PFSK-1 (cell line): ENCODE measurements around the gene KRT37.

Source experiments
- FOXP2 ChIP-seq: optimal IDR thresholded peaks from 2 replicates; pipeline ENCODE3; 2011; ENCODE audit warnings: borderline replicate concordance, control low read depth, inconsistent platforms; ENCODE audit not compliant: insufficient read depth; ENCODE audit errors: extremely low read length, extremely low read depth
- POLR2AphosphoS5 ChIP-seq: IDR thresholded peaks from 2 replicates; pipeline ENCODE4 v1.6.1; 2012; ENCODE audit warnings: low read depth, mild to moderate bottlenecking, control low read depth, low read length, moderate library complexity
- REST ChIP-seq, 2 experiments: IDR thresholded peaks; 2 replicates each; pipeline versions ENCODE4 v1.6.1 to v1.8.0; 2011 to 2012; ENCODE audit warnings: low read depth in 2 of 2, low read length in 2 of 2, control low read depth in 1 of 2, inconsistent platforms in 1 of 2, mild to moderate bottlenecking in 1 of 2, moderate library complexity in 1 of 2; ENCODE audit not compliant: insufficient read depth in 1 of 2
- SIN3A ChIP-seq: IDR thresholded peaks from 2 replicates; pipeline ENCODE4 v1.6.1; 2012; ENCODE audit warnings: mild to moderate bottlenecking, low read length, moderate library complexity, borderline replicate concordance; ENCODE audit not compliant: insufficient read depth
- TAF1 ChIP-seq: IDR thresholded peaks from 2 replicates; pipeline ENCODE4 v1.6.1; 2012; ENCODE audit warnings: low read length, control low read depth, borderline replicate concordance; ENCODE audit not compliant: insufficient read depth

Gene KRT37

GRCh38 chr17:41449008-41449407, 24.6 kb upstream of the KRT37 start:
- TF ChIP-seq TAF1 (no peak), REST (IDR thresholded peaks at IDR 0.05; ENCODE audit: insufficient read depth in 1 of 2, low read depth in 2 of 2, low read length in 2 of 2) (no peak)

- TF ChIP-seq SIN3A (no peak), TAF1 (no peak), POLR2AphosphoS5 (no peak), REST (IDR thresholded peaks at IDR 0.05; ENCODE audit: insufficient read depth in 1 of 2, low read depth in 2 of 2, low read length in 2 of 2) (no peak), FOXP2 (no peak)
Measured at GRCh38 chr17:41448506-41448905, 24.1 kb upstream of the KRT37 start.

DNA sequence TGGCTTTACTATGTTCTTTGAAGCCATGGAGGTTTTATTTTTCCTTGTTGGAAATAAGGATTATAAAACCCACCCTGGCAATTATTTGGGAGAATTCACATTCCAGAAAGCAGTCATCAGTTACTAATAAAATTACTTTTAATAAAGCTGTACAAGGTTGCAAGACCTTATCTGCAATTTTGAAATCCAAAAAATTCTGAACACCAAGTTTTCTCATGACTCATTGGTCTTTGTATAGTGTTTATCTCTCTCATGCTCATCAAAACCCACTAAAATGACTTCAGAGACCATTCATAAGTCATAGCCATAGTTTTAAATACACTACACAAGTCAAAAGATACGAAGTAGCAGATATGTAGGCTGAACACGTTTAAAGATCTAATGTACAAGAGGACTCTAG, 22.4 kb upstream of the KRT37 start:
- TF ChIP-seq REST (IDR thresholded peaks at IDR 0.05; ENCODE audit: insufficient read depth in 1 of 2, low read depth in 2 of 2, low read length in 2 of 2) (no peak), POLR2AphosphoS5 (no peak), TAF1 (no peak), SIN3A (no peak)

GRCh38 chr17:41444640-41445039, 20.3 kb upstream of the KRT37 start:
- no peak for TF ChIP-seq TAF1

DNA sequence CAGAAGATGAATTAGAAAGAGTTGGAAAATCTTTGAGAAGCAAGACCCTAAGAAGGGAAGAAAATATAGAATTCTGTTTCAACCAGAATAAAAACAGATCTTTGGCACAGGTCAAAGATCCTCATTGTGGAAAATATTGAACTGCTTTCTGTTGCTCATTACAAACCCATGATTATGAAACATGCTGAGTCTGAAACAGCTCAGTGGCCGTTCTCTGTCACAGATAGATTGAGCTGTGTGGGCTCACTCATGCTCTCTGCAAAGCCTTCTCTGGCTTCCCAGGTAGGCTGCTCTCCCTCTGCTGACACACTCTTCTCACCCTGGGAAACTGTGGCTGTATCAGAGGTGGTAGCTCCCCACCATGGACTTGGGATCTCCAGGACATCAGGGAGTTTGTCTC, 19.8 kb upstream of the KRT37 start:
- no peak for TF ChIP-seq TAF1
- TF ChIP-seq POLR2AphosphoS5, result no peak
- TF ChIP-seq FOXP2, result no peak
- no peak for TF ChIP-seq REST (IDR thresholded peaks at IDR 0.05; ENCODE audit: insufficient read depth in 1 of 2, low read depth in 2 of 2, low read length in 2 of 2)
- TF ChIP-seq SIN3A, result no peak

DNA sequence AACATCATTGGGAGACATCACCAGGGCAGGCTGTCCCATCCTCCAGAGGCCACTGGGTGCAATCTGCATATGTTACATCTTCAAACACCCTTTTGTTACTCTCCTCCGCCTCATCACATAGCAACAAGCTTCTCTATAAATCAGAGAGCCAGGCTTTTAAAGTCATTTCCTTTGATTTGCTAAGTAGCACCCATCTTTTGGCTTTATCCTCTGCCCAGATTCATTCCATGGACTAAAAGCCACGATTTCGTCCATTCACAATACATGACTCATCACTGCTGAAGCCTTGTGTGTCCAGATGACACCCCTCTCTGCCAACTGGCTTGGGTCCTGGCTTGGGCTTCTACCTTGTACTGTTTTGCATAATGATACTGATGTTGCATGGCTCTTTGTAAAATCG, 18.4 kb upstream of the KRT37 start:
- no peak for TF ChIP-seq SIN3A
- no peak for TF ChIP-seq POLR2AphosphoS5
- no peak for TF ChIP-seq REST (IDR thresholded peaks at IDR 0.05; ENCODE audit: insufficient read depth in 1 of 2, low read depth in 2 of 2, low read length in 2 of 2)
- no peak for TF ChIP-seq FOXP2
- no peak for TF ChIP-seq TAF1
